ENCODE data around the gene ERC1. TPM values are rescaled to one million over a fixed set of nuclear protein-coding genes. Genes with fewer than 3 reads are reported as not detected.

The ERC1 gene
- total RNA-seq, 4 donors from 2014 or later = 28.9 to 106 (median 43.6) TPM

- intact Hi-C loops (cut with DNase I; ENCODE audit: low total_unique reads) = no loop called here
- Histone ChIP-seq H3K27ac (no peak overlapping the region), H3K36me3 (no peaks in the 10 kb centered on the region), H3K4me3 (no peak overlapping the region), H3K27me3 (no peaks in the 10 kb centered on the region), H3K4me1 (no peaks in the 10 kb centered on the region), H3K9me3 (no peaks in the 10 kb centered on the region)
- no peak for TF ChIP-seq POLR2A (IDR thresholded peaks at IDR 0.05)
- no peak for DNase-seq
Observed at GRCh38 chr12:1167784-1168183, 176.8 kb downstream of the ERC1 start.

DNA sequence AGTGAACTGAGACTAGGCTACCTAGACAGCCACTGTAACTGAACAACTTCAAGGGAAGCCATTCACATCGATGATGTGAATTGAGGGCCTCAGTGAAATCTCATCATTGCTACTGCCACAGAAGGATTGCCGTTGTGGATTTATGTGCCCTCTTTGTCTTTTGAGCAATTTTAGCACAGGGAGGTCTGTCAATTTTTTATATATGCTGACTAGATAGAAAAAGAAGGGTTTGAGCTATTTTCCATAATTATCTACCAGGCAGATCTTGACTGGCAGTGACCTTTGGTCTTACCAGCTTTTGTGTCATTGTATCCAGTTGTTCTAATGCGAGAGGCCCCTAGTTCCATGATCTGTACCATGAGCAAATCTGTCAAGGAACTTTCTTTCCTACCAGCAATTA, 179.4 kb downstream of the ERC1 start:
- TF ChIP-seq POLR2A (IDR thresholded peaks at IDR 0.05) (no peak), CTCF (IDR thresholded peaks at IDR 0.05) (no peak)
- no peaks in the 10 kb centered on the region for H3K27me3 ChIP-seq

DNA sequence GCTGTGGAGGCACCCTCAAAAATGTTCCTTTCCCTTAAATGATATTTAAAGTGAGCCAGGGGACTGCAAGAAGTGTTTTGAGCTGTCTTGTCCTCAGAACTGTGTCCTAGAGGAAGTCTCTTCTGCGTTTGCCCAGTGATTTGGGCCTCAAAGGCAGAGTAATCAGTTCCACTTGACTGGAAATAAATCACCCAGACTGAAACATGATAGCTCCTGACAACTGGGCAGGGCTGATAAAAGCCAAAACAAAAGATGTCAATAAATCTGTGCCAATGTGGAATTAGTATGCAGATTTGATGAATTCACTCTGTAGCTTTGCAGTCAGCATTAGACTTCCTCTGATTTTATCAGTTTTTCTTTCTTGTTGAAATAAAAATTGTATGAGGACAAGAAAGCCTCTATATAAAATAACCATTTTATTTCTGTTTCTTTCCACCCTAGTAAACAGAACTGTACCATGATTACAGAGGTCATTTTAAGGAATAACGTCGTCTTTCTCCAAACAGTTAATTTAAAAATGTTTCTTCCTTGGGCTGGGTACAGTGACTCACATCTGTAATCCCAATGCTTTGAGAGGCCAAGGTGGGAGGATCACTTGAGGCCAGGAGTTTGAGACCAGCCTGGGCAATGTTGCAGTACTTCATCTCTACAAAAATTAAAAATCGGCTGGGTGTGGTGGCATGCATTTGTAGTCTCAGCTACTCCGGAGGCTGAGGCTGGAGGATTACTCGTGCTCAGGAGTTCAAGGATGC, 180.8 kb downstream of the ERC1 start:
- intact Hi-C loops (cut with DNase I; ENCODE audit: low total_unique reads) = no loop called here
- Histone ChIP-seq H3K27ac (no peak overlapping the region), H3K9me3 (no peaks in the 10 kb centered on the region), H3K4me3 (no peak overlapping the region), H3K4me1 (no peaks in the 10 kb centered on the region), H3K36me3 (no peaks in the 10 kb centered on the region), H3K27me3 (no peaks in the 10 kb centered on the region)
- DNase-seq = no peak
- no peak for TF ChIP-seq POLR2A (IDR thresholded peaks at IDR 0.05)
- no peak for TF ChIP-seq CTCF (IDR thresholded peaks at IDR 0.05)

More for the DNA sequence above, 179.4 kb downstream of the ERC1 start:
- intact Hi-C loops (cut with DNase I; ENCODE audit: low total_unique reads) = no loop called here
- Histone ChIP-seq H3K36me3 (no peaks in the 10 kb centered on the region), H3K4me3 (no peak overlapping the region), H3K9me3 (no peaks in the 10 kb centered on the region), H3K27ac (no peak overlapping the region), H3K4me1 (no peaks in the 10 kb centered on the region)
- no peak for DNase-seq

GRCh38 chr12:1173781-1174617, 183.0 kb downstream of the ERC1 start:
- H3K27me3 ChIP-seq = no peaks in the 10 kb centered on the region
- intact Hi-C loops (cut with DNase I; ENCODE audit: low total_unique reads) = no loop called here
- H3K9me3 ChIP-seq = no peaks in the 10 kb centered on the region
- H3K36me3 ChIP-seq = no peaks in the 10 kb centered on the region
- no peak overlapping the region for H3K27ac ChIP-seq
- DNase-seq = no peak
- no peak overlapping the region for H3K4me3 ChIP-seq
- TF ChIP-seq POLR2A (IDR thresholded peaks at IDR 0.05) (no peak), CTCF (IDR thresholded peaks at IDR 0.05) (no peak)
- no peaks in the 10 kb centered on the region for H3K4me1 ChIP-seq

GRCh38 chr12:1174659-1175058, 183.6 kb downstream of the ERC1 start:
- no peak overlapping the region for H3K4me3 ChIP-seq
- H3K36me3 ChIP-seq = no peaks in the 10 kb centered on the region
- H3K4me1 ChIP-seq = no peaks in the 10 kb centered on the region
- H3K27ac ChIP-seq = no peak overlapping the region
- no peaks in the 10 kb centered on the region for H3K9me3 ChIP-seq
- H3K27me3 ChIP-seq = no peaks in the 10 kb centered on the region
- no peak for DNase-seq
- intact Hi-C loops (cut with DNase I; ENCODE audit: low total_unique reads) = no loop called here
- TF ChIP-seq POLR2A (IDR thresholded peaks at IDR 0.05) = no peak
- TF ChIP-seq CTCF (IDR thresholded peaks at IDR 0.05) = no peak

Measured in uterus (tissue), 4 donors.